Right lobe of liver (tissue), 4 donors: ENCODE data around the gene SPON1.
"Not testable (repeated sequence)": the region's sequence is repeated elsewhere in the genome, so short reads cannot be mapped to it uniquely, and the experiment has no call there.

ENCODE experiments used
- POLR2A ChIP-seq: fragments of 450-650 bp; IDR thresholded peaks from one replicate; pipeline ENCODE4 v1.6.1; 2017; ENCODE audit warnings: antibody characterized with exemption, mild to moderate bottlenecking
- TF ChIP-seq, protein P1 (sequence below), 4 donors: fragments of 200-600 bp in 3 of 4; fragments of 450-650 bp in 1 of 4; IDR thresholded peaks; one replicate each; pipeline versions ENCODE4 v1.5.1 to v1.8.0; 2016 to 2022; ENCODE audit warnings: antibody characterized with exemption in 4 of 4, mild to moderate bottlenecking in 2 of 4
- donor health status: DM: no; HTN: no; CAD: no.
- donor health status: DM: no; HTN: no; CAD: no.
- donor health status: DM: no; HTN: yes; CAD: no.

DNA sequence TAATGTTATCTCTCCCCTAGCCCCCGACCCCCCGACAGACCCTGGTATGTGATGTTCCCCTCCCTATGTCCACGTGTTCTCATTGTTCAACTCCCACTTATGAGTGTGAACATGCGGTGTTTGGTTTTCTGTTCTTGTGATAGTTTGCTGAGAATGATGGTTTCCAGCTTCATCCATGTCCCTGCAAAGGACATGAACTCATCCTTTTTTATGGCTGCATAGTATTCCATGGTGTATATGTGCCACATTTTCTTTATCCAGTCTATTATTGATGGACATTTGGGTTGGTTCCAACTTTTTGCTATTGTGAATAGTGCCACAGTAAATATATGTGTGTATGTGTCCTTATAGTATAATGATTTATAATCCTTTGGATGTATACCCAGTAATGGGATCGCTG, 24.2 kb downstream of the SPON1 start:
- TF ChIP-seq, protein P1, sequence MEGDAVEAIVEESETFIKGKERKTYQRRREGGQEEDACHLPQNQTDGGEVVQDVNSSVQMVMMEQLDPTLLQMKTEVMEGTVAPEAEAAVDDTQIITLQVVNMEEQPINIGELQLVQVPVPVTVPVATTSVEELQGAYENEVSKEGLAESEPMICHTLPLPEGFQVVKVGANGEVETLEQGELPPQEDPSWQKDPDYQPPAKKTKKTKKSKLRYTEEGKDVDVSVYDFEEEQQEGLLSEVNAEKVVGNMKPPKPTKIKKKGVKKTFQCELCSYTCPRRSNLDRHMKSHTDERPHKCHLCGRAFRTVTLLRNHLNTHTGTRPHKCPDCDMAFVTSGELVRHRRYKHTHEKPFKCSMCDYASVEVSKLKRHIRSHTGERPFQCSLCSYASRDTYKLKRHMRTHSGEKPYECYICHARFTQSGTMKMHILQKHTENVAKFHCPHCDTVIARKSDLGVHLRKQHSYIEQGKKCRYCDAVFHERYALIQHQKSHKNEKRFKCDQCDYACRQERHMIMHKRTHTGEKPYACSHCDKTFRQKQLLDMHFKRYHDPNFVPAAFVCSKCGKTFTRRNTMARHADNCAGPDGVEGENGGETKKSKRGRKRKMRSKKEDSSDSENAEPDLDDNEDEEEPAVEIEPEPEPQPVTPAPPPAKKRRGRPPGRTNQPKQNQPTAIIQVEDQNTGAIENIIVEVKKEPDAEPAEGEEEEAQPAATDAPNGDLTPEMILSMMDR (IDR thresholded peaks at IDR 0.05): not testable (repeated sequence)
- TF ChIP-seq POLR2A: not testable (repeated sequence)
